Astrocyte of the spinal cord (primary cell): ENCODE measurements around the gene PRSS27.

Experiments used
- DNase-seq: peaks from one replicate; pipeline ENCODE4 v3.0.0; 2011; ENCODE audit warnings: low read depth, low spot score
- H3K4me3 ChIP-seq: 2 replicates; pipeline ENCODE4 v1.5.1; 2011; ENCODE audit warnings: low read depth, mild to moderate bottlenecking, low read length, moderate library complexity
- CTCF ChIP-seq: IDR thresholded peaks from 2 replicates; pipeline ENCODE4 v1.5.1; 2012; ENCODE audit warnings: low read depth, mild to moderate bottlenecking, low read length, inconsistent platforms
- in situ Hi-C: cut with HindIII; loops from 2 replicates; pipeline ENCODE4 v1.10.0; 2017; ENCODE audit warnings: low sequenced_read_pairs

The PRSS27 gene

GRCh38 chr16:2710021-2710710 is 9.9 kb downstream of the PRSS27 start:
- H3K4me3 ChIP-seq, result no peak overlapping the region
- in situ Hi-C loops, result no loop called here
- no peak for DNase-seq
- no peak for TF ChIP-seq CTCF

- no peak overlapping the region for H3K4me3 ChIP-seq
- DNase-seq, result no peak
- in situ Hi-C loops, result no loop called here
- no peak for TF ChIP-seq CTCF
Measured at GRCh38 chr16:2709588-2709984, 10.4 kb downstream of the PRSS27 start.

- DNase-seq, result no peak
- no peak for TF ChIP-seq CTCF
- in situ Hi-C loops, result no loop called here
- no peak overlapping the region for H3K4me3 ChIP-seq
Measured at GRCh38 chr16:2708955-2709587, 11.0 kb downstream of the PRSS27 start.

GRCh38 chr16:2708290-2708639 is 11.8 kb downstream of the PRSS27 start:
- DNase-seq, result no peak
- TF ChIP-seq CTCF, result no peak
- in situ Hi-C loops, result no loop called here
- no peak overlapping the region for H3K4me3 ChIP-seq

- TF ChIP-seq CTCF, result no peak
- in situ Hi-C loops, result no loop called here
- no peak for DNase-seq
- H3K4me3 ChIP-seq, result no peak overlapping the region
Measured at GRCh38 chr16:2707368-2708289, 12.4 kb downstream of the PRSS27 start.

- TF ChIP-seq CTCF, result no peak
- no peak overlapping the region for H3K4me3 ChIP-seq
- no peak for DNase-seq
- in situ Hi-C loops, result no loop called here
Measured at GRCh38 chr16:2706611-2707311, 13.3 kb downstream of the PRSS27 start.
